ENCODE data around the gene DNAJB4. TPM values are rescaled to one million over a fixed set of nuclear protein-coding genes. Genes with fewer than 3 reads are reported as not detected.

Gene DNAJB4
- total and polyA plus RNA-seq, 2 donors (not counting 3 experiments of a cell fraction or from before 2014, with no cell fraction given) = 30.4 to 136 TPM

DNA sequence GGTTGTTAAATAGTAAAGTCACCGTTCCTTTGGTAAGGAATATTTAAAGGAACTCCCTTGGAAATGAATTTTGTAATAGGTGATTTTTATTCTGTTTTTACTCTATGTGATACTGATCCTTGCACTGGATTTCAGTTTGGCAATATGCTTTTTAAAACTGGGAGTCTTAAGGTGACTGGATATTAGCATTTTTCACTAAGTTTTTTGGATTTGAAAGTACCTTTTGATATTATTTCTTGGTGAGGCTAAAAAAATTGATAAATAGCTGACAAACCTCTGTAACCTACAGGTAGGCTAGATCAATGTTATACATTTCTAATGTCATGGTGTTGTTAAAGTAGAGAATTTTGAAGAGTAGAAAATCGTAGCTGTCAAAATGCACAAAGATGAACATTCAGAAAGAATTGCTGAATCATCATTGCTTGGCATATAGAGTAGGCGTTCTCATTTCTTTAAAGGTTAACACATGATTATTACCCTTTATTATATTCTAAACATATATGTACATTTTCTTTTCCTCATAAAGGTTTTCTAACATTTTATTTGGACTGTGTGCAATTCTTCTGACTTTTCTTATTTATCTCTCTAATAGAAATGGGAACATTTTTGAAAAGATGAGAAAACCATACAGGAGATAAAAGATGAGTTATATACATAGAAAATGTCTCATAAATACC, 1.5 kb upstream of the DNAJB4 start:
- Histone ChIP-seq H3K79me2 (ENCODE audit: control insufficient read depth, insufficient read depth, low read length) (peaks cover 39% of the 10 kb centered on the region), H3K27me3 (ENCODE audit: control insufficient read depth in 2 of 2, insufficient read depth in 2 of 2, low read length in 2 of 2) (no peaks in the 10 kb centered on the region), H3K9me1 (replicated peaks; ENCODE audit: control insufficient read depth, extremely low read depth, insufficient read depth, low read length) (no peaks in the 10 kb centered on the region), H3K9me3 (replicated peaks; ENCODE audit: control insufficient read depth, insufficient read depth, low read length) (no peaks in the 10 kb centered on the region), H3K27ac (ENCODE audit: insufficient read depth, low read depth, low read length) (peak overlapping the region; percentile 13), H3K4me3 (replicated peaks in 1 of 3; ENCODE audit: insufficient read depth in 1 of 3, low read depth in 1 of 3, low read length in 3 of 3) (peak overlapping the region in 1 of 3 experiments; percentile 99), H3K9ac (replicated peaks; ENCODE audit: extremely low read depth, insufficient read depth, low read length) (peak overlapping the region; percentile 98), H3K36me3 (ENCODE audit: control insufficient read depth in 2 of 2, extremely low read depth in 1 of 2, insufficient read depth in 2 of 2, low read length in 2 of 2) (no peaks in the 10 kb centered on the region), H3K4me2 (ENCODE audit: insufficient read depth, low read length) (peak overlapping the region; percentile 100), H2AFZ (ENCODE audit: low read depth, low read length) (no peak overlapping the region), H3K4me1 (ENCODE audit: control insufficient read depth, extremely low read depth, insufficient read depth, low read length) (peaks cover 20% of the 10 kb centered on the region), H4K20me1 (replicated peaks; ENCODE audit: control insufficient read depth, extremely low read depth, insufficient read depth, low read length) (peaks cover 3% of the 10 kb centered on the region)
- POLR2A ChIA-PET = interaction anchor here (0.6 to 3.9 kb wide), 8 partner anchors 8 to 111 kb away, joined by 4 to 122 read pairs (median 17); partner anchors contain the start of gene FUBP1
- dilution Hi-C loops (cut with MboI; ENCODE audit: extremely low pct_ligation_motif_present, low sequenced_read_pairs) = no loop called here
- peak; percentile 47 for DNase-seq (ENCODE audit: low read depth, low spot score)
- TF ChIP-seq, protein P1, sequence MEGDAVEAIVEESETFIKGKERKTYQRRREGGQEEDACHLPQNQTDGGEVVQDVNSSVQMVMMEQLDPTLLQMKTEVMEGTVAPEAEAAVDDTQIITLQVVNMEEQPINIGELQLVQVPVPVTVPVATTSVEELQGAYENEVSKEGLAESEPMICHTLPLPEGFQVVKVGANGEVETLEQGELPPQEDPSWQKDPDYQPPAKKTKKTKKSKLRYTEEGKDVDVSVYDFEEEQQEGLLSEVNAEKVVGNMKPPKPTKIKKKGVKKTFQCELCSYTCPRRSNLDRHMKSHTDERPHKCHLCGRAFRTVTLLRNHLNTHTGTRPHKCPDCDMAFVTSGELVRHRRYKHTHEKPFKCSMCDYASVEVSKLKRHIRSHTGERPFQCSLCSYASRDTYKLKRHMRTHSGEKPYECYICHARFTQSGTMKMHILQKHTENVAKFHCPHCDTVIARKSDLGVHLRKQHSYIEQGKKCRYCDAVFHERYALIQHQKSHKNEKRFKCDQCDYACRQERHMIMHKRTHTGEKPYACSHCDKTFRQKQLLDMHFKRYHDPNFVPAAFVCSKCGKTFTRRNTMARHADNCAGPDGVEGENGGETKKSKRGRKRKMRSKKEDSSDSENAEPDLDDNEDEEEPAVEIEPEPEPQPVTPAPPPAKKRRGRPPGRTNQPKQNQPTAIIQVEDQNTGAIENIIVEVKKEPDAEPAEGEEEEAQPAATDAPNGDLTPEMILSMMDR (IDR thresholded peaks at IDR 0.05; ENCODE audit: extremely low read depth in 1 of 2, insufficient read depth in 1 of 2, low read depth in 1 of 2, low read length in 2 of 2) = no peak
- TF ChIP-seq MYC (IDR thresholded peaks at IDR 0.05; ENCODE audit: low read depth, low read length) (no peak), GATA2 (IDR thresholded peaks at IDR 0.05; ENCODE audit: insufficient read depth, insufficient read length, low read depth, low read length) (no peak), POLR2AphosphoS5 (IDR thresholded peaks at IDR 0.05; ENCODE audit: insufficient read depth, low read depth, low read length) (no peak), FOS (IDR thresholded peaks at IDR 0.05; ENCODE audit: borderline replicate concordance, insufficient read depth, low read length) (no peak), POLR2A (IDR thresholded peaks at IDR 0.05; ENCODE audit: low read depth, low read length) (no peak), JUN (IDR thresholded peaks at IDR 0.05; ENCODE audit: borderline replicate concordance, insufficient read depth, insufficient read length, low read depth) (no peak), EZH2 (IDR thresholded peaks at IDR 0.05; ENCODE audit: borderline replicate concordance, low read depth, low read length, severe bottlenecking) (no peak)
- TF ChIP-seq, protein P2, sequence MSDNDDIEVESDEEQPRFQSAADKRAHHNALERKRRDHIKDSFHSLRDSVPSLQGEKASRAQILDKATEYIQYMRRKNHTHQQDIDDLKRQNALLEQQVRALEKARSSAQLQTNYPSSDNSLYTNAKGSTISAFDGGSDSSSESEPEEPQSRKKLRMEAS (IDR thresholded peaks at IDR 0.05; ENCODE audit: insufficient read depth, insufficient read length) = no peak
- no TSS peak for BruUV-seq (replicated peaks)
- no peak for FAIRE-seq
- intact Hi-C loops (cut with micrococcal nuclease) = no loop called here
- CTCF ChIA-PET = interaction anchor here (0.7 to 15.7 kb wide), 9 partner anchors 9 to 111 kb away, joined by 3 to 250 read pairs (median 16); partner anchors contain the start of gene FUBP1
